GM21367 (cell line): ENCODE measurements around the gene NPDC1.

Source experiments
- ATAC-seq: cut with Tn5 transposase; IDR thresholded peaks from one replicate; pipeline ENCODE4 v1.9.1; 2021; ENCODE audit not compliant: unreplicated experiment

Gene NPDC1

DNA sequence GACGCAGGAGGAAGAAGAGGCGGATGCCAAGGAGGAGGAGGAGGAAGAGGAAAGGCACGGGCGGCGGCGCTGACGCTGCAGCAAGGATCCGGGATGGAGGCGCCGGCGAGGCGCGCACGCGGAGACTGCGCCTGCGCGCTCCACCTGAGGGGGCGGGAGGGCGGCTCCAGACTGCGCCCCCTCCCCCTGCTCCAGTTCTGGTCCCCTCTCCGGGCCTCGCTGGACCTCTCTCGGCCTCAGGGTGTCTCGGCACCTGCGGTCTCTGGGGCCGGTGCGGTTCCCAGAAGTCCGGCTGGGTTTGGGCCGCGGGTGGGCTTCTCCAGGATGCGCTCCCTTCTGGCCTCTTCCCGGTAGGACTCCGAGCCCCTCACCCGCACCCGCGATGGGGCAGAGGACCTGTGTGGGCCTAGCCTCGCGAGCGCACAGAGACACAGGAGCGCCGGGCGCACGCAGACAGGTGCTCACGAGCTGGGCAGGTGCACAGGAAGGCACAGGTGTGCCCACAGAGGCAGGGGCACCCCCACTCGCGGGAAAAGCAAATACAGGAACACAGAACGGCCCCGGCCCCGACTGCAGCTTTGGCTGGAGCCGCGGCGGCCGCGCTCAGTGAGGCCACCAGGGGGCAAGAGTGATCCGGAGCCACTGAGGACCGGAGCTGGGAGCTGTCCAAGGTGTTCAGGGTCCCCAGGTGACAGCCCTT, at the start of gene NPDC1:
Gene NPDC1, minus strand, starts transcription at position 90 of the 700 bp plus-strand sequence. CDS start 188 bp downstream, outside the sequence.
- ATAC-seq = no peak

DNA sequence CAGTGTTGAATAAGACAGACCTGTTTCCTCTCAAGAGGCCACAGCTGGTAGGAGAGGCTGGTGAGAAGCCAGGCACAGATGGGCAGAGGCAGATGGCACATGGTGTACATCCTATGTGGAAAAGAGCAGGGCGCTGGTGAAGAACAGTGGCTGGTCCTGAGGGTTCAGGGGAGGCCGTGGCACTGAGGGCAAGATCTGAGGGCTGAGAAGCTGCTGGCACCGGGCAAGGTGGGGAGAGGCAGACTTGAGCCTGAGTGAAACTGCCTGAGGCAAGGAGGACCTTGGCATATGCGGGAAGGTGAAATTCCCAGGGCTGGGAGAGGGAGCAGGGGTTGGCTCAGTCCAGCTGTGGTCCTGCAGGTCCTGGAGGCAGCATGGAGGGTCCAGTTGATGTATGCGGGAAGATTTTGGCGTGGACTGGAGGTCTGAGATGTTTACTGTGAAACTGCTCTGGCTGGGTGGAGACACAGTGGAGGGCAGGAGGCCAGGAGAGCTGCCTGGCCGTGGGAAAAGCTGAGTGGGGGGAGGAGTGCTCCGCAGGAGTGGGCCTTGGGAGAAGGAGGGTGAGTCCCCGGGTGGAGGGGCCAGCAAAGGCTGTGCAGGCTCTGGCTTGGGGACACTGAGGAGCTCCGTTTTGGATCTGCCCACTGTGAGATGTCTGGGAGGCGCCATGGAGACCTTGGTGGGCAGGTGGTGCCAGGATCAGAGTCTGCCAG, 43.4 kb upstream of the NPDC1 start:
- no peak for ATAC-seq

- ATAC-seq = no peak
Observed at GRCh38 chr9:137088121-137088520, 42.1 kb upstream of the NPDC1 start.

GRCh38 chr9:137087409-137087925, 41.5 kb upstream of the NPDC1 start:
- ATAC-seq = no peak

DNA sequence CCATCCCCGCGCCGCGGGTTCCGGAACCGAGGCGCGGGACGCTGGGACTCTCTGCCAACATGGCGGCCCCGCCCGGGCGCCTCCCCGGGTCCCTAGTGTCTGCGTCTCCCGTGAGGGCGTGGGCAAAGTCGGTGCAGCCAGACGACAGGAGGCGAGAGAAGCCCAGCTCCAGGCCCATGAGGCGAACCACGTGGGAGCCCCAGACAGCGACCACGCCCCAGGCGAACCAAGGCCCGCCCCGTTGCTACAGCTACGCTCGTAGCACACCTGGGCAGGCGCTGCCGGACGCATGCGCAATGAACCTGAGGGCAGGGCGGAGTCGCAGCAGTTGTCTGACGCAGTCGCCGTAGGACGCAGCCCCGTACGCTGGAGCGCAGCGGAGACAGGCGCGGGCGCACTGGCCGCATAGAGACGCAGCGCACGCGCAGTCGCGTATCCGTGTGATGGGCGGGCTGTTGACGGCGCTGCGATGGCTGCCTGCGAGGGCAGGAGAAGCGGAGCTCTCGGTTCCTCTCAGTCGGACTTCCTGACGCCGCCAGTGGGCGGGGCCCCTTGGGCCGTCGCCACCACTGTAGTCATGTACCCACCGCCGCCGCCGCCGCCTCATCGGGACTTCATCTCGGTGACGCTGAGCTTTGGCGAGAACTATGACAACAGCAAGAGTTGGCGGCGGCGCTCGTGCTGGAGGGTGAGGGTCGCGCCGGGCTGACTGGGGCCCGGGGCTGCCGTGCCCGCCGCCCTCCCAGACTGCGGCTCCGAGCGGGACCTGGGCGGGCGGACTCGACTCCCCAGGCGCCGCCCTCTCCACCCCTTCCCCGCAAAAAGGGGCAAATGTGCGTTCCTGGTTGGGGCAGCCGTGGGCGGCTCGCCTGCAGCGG, 40.8 kb upstream of the NPDC1 start, which contains the start of gene MAN1B1:
Gene MAN1B1, plus strand, starts transcription at position 455 of the 878 bp plus-strand sequence. Its CDS starts 15 bp downstream, at position 470.
- ATAC-seq = peak; percentile 66

GRCh38 chr9:137085920-137086530, 40.0 kb upstream of the NPDC1 start:
- peak; percentile 2 for ATAC-seq

DNA sequence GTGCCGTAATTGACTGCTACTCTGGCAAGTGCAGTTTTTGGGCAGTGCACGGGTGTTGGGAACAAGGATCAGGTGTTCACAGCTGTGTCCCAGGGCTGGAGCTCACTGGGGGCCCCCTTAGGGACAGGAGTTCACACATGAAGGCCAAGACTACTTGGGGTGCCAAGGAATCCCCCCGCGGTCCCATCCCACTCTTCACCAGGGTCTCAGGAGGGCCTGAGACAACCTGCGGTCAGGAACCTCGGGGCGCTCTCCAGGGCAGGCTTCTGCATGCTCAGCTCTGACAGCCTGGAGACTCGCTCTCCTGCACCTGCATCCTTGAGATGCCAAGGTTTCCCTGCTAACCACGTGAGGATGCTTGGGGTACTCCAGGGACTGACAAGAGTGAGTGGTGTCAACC, 38.5 kb upstream of the NPDC1 start:
- no peak for ATAC-seq

GRCh38 chr9:137083394-137084004, 37.5 kb upstream of the NPDC1 start:
- ATAC-seq = no peak

DNA sequence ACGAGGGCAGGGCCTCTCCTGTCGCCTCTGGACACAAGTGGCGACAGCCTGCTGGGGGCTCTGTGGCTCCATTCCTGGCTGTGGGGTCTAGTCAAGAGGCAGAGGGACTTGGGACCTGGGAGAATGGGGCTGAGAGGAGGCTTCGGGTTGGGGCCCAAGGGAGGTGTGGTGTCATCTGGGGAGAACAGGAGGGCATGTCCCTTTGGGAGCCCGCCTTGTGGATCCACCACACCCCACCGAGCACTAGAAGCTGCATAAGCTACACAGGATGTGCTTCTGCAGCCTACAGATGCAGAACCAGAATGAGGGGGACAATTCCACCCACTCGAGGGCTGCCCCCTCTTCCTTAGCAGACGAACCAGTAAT, 36.9 kb upstream of the NPDC1 start:
- ATAC-seq = no peak

DNA sequence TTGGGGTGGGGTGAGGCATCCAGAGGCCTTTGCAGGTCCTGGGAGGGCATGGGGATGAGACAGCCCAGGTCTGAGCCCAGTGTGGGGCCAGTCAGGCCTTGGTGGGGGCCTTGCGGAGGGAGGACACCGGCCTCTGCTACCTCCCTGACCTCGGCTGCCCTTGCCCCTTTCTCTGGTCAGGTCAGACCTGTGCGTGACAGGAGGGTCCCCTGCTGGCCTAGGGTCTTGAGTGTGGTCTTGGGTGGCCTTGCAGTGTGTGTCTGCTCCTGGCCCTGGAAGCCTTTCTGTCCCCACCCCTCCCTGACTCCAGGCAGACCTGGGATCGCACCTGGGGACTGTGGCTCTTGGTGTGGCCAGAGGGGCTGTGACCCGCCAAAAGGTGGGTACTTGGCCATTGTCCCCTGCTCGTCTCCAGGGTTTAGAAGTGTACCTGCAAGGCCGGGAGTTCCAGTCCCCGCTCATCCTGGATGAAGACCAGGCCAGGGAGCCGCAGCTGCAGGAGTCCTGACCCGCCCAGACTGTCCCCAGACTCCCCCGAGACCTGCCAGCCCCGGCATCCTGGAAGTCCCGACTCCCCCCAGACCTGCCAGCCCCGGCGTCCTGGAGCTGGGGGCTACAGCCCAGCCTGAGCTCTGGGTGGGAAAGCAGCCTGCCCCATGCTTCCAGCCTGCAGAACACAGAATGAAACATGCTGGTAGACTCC, 36.4 kb upstream of the NPDC1 start:
- ATAC-seq = no peak

- ATAC-seq = no peak
Observed at GRCh38 chr9:137080260-137081122, 34.5 kb upstream of the NPDC1 start.

- ATAC-seq = no peak
Observed at GRCh38 chr9:137079401-137079787, 33.4 kb upstream of the NPDC1 start.

- no peak for ATAC-seq
Observed at GRCh38 chr9:137078701-137079400, 32.9 kb upstream of the NPDC1 start.

GRCh38 chr9:137077758-137078693, 32.0 kb upstream of the NPDC1 start:
- no peak for ATAC-seq

DNA sequence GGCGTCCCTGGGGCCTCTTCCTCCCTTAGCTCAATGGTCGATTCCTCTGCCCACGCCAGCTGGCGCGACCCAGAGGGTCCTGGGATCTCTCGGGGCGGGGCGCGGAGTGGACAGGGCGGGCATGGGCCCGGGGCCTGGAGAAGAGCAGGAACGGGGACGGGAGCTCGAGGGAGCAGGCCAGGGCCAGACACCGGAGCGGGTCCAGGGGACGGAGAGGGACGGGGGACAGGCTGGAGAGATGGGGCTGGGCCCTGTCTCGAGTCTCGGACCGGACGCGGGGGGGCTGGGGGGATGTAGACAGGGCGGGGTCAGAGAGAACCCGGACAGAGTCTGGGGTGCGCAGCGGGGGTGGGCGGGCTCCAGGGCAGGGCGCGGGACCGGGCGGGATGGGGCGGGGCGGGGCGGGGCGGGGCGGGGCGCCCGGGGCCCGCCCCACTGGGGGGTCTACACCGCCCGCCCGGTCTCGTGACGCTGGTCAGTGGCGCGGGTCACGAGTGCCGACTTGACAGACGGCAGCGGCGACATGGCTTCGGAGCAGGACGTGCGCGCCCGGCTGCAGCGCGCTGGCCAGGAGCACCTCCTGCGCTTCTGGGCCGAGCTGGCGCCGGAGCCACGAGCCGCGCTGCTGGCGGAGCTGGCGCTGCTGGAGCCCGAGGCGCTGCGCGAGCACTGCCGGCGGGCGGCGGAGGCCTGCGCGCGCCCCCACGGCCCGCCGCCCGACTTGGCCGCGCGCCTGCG, 31.2 kb upstream of the NPDC1 start, which contains the start of gene UAP1L1:
Gene UAP1L1, plus strand, starts transcription at position 508 of the 738 bp plus-strand sequence. Its CDS starts 16 bp downstream, at position 524.
- no peak for ATAC-seq

- ATAC-seq = no peak
Observed at GRCh38 chr9:137076636-137077009, 30.6 kb upstream of the NPDC1 start.
